ENCODE results near the gene RPL35. TPM values are rescaled to one million over a fixed set of nuclear protein-coding genes. Genes with fewer than 3 reads are reported as not detected.

The RPL35 gene
- total and polyA plus RNA-seq, 7 experiments from 2014 or later = 1,415 to 2,135 (median 1,872) TPM

DNA sequence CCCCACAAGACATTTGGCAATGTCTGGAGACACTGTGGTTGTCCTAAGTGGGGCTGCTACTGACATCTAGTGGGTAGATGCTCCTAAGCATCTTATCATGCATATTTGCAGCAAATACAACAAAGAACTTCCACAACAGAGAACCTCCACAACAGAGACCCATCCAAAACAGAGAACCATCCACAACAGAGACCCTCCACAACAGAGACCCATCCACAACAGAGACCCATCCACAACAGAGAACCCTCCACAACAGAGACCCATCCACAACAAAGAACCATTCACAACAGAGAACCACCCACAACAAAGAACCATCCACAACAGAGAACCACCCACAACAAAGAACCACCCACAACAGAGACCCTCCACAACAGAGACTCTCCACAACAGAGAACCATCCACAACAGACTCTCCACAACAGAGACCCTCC, 33.0 kb upstream of the RPL35 start:
- peak in 7 of 9 donors; percentile 68 to 80 (median 75) for DNase-seq
- Mint-ChIP-seq H3K27me3 (peaks cover 0 to 9% (median 0%) of the 10 kb centered on the region in 5 donors), H3K4me1 (peaks cover 7 to 23% (median 18%) of the 10 kb centered on the region in 7 donors), H3K27ac (peak overlapping the region; percentile 5 to 98 (median 89)), H3K4me3 (peak overlapping the region in 6 of 10 donors; percentile 1 to 88 (median 66)), H3K9me3 (peaks cover 0 to 12% (median 0%) of the 10 kb centered on the region in 11 donors), H3K36me3 (peaks cover 17 to 65% (median 41%) of the 10 kb centered on the region in 5 donors)
- Histone ChIP-seq H3K4me1 (ENCODE audit: control insufficient read depth in 2 of 2, insufficient read depth in 2 of 2, low read length in 2 of 2) (peaks cover 0 to 4% of the 10 kb centered on the region in 2 donors), H3K36me3 (ENCODE audit: control insufficient read depth in 2 of 3, insufficient read depth in 3 of 3, low read length in 3 of 3) (peaks cover 5 to 58% (median 8%) of the 10 kb centered on the region in 3 experiments), H3K27me3 (ENCODE audit: control insufficient read depth in 2 of 2, insufficient read depth in 2 of 2, low read length in 2 of 2) (no peaks in the 10 kb centered on the region), H3K27ac (ENCODE audit: low read depth, low read length) (peak overlapping the region; percentile 30), H3K9me3 (ENCODE audit: control insufficient read depth in 2 of 3, low read length in 3 of 3) (no peaks in the 10 kb centered on the region), H3K4me3 (ENCODE audit: low read length) (no peak overlapping the region)
- intact Hi-C loops (cut with micrococcal nuclease) = loop anchor here (1.0 to 2.0 kb wide), 5 partner anchors 24 to 182 kb away; partner anchors contain the start of gene WDR38 (in 2 of the 2)
- ATAC-seq = peak; percentile 87
- ChIA-PET POLR2A (interaction anchor here (0.9 kb wide), 1 partner anchor 17 kb away, joined by 4 read pairs; no protein-coding TSS in a partner anchor), CTCF (interaction anchor here (0.6 to 2.1 kb wide), 4 partner anchors 49 to 128 kb away, joined by 3 to 16 read pairs (median 4); partner anchors contain the start of gene NR6A1)

DNA sequence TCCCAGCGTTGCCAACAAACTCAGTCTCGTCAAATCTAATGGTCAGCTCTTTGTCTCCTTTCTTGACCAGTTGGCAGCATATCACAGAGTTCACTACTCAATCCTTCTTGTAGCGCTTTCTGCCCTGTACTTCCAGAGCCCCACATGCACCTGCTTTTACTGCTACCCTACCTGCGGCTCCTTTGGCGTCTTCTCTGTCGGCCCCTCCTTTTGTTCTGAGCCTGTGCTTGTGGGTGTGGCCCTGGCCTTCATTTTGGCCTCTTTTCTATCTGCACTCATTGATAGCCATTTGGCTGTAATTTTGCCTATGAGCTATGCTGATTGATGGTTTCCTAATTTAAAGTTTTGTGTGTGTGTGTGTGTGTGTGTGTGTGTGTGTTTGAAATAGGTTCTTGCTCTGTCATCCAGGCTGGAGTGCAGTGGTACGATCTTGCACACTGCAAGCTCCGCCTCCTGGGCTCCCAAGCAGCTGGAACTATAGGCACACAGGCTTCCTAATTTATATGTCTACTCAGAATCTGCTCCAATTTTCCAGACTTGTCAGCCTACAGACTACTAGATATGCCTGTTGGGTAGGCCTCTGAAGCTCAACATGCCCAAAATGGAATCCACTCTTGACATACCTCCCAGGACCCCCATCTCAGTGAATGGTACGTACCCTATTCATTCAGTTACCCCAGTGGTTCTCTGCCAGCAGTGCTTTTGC, 32.4 kb upstream of the RPL35 start:
- Histone ChIP-seq H3K9me3 (ENCODE audit: control insufficient read depth in 2 of 3, low read length in 3 of 3) (no peaks in the 10 kb centered on the region), H3K4me3 (ENCODE audit: low read length) (no peak overlapping the region), H3K27me3 (ENCODE audit: control insufficient read depth in 2 of 2, insufficient read depth in 2 of 2, low read length in 2 of 2) (no peaks in the 10 kb centered on the region), H3K36me3 (ENCODE audit: control insufficient read depth in 2 of 3, insufficient read depth in 3 of 3, low read length in 3 of 3) (peaks cover under 1 to 58% (median 7%) of the 10 kb centered on the region in 3 experiments), H3K4me1 (ENCODE audit: control insufficient read depth in 2 of 2, insufficient read depth in 2 of 2, low read length in 2 of 2) (peaks cover 0 to 4% of the 10 kb centered on the region in 2 donors), H3K27ac (ENCODE audit: low read depth, low read length) (peak overlapping the region; percentile 30)
- intact Hi-C loops (cut with micrococcal nuclease) = loop anchor here (1.0 to 2.0 kb wide), 5 partner anchors 23 to 182 kb away; partner anchors contain the start of gene WDR38 (in 2 of the 2)
- ChIA-PET CTCF (interaction anchor here (0.6 to 2.1 kb wide), 7 partner anchors 32 to 127 kb away, joined by 3 to 16 read pairs (median 3); partner anchors contain the start of genes ARPC5L, NR6A1, RPL35 and WDR38), POLR2A (interaction anchor here (0.6 to 0.9 kb wide), 2 partner anchors 16 to 39 kb away, joined by 3 to 4 read pairs; no protein-coding TSS in a partner anchor)
- no peak for DNase-seq
- peaks cover 0 to 9% (median 0%) of the 10 kb centered on the region in 5 donors for H3K27me3 Mint-ChIP-seq
- H3K27ac Mint-ChIP-seq = peak overlapping the region in 5 of 9 donors; percentile 5 to 98 (median 84)
- ATAC-seq = no peak
- peaks cover 0 to 12% (median 0%) of the 10 kb centered on the region in 11 donors for H3K9me3 Mint-ChIP-seq
- H3K4me1 Mint-ChIP-seq = peaks cover 7 to 23% (median 18%) of the 10 kb centered on the region in 7 donors
- H3K4me3 Mint-ChIP-seq = no peak overlapping the region
- H3K36me3 Mint-ChIP-seq = peaks cover 20 to 64% (median 44%) of the 10 kb centered on the region in 5 donors

DNA sequence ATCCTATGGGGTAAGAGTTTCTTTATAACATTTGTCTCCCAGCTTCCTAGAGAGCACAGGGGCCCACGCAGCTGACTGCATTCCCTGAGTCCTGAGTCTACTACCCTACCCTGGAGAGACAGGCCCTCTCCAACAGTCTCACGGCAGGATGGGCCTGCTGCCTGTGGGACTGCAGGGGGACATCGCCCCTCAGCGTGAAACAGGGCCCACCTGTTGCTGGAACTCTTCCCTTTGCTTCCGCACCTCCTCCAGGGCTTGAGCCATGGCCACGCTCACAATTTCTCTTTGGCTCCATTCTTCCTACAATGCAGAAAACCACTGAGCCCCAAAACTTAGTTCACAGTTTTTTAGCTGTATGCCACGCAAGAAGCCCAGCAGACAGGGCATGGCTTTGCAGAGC, 28.4 kb upstream of the RPL35 start:
- Mint-ChIP-seq H3K9me3 (peaks cover 0 to 6% (median 0%) of the 10 kb centered on the region in 11 donors), H3K27ac (no peak overlapping the region), H3K4me3 (no peak overlapping the region), H3K4me1 (peaks cover 7 to 15% (median 8%) of the 10 kb centered on the region in 7 donors), H3K27me3 (peaks cover 0 to 5% (median 0%) of the 10 kb centered on the region in 5 donors), H3K36me3 (peaks cover 26 to 75% (median 58%) of the 10 kb centered on the region in 5 donors)
- no peaks in the 10 kb centered on the region for H3K9me3 ChIP-seq (ENCODE audit: control insufficient read depth in 2 of 3, low read length in 3 of 3)
- H3K27ac ChIP-seq (ENCODE audit: low read depth, low read length) = no peak overlapping the region
- H3K27me3 ChIP-seq (ENCODE audit: control insufficient read depth in 2 of 2, insufficient read depth in 2 of 2, low read length in 2 of 2) = no peaks in the 10 kb centered on the region
- DNase-seq = no peak
- CTCF ChIA-PET = no interaction called here
- POLR2A ChIA-PET = no interaction called here
- H3K36me3 ChIP-seq (ENCODE audit: control insufficient read depth in 2 of 3, insufficient read depth in 3 of 3, low read length in 3 of 3) = peaks cover 0 to 74% (median 7%) of the 10 kb centered on the region in 3 experiments
- intact Hi-C loops (cut with micrococcal nuclease) = no loop called here
- peaks cover 0 to 4% of the 10 kb centered on the region in 2 donors for H3K4me1 ChIP-seq (ENCODE audit: control insufficient read depth in 2 of 2, insufficient read depth in 2 of 2, low read length in 2 of 2)
- ATAC-seq = no peak
- no peak overlapping the region for H3K4me3 ChIP-seq (ENCODE audit: low read length)

DNA sequence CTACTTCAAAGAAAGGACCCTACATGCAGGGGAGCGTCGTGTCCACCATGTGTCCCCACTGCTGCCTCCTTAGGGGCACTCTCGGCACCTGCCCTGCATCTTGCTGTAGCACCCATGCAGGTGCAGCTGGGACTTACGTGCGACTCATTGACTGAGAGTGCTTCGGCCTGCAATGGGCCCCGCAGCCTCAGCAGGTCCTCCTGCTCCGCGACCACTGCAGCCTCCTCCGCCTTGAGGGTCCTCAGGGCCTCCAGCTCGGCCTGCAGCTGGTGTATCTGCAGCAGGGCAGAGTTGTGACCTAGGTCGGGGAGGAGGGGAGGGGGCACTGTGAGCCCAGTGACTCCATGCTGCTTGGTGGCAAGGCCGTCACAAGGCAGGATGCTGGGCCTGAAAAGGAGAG, 27.2 kb upstream of the RPL35 start:
- Histone ChIP-seq H3K4me1 (ENCODE audit: control insufficient read depth in 2 of 2, insufficient read depth in 2 of 2, low read length in 2 of 2) (no peaks in the 10 kb centered on the region), H3K36me3 (ENCODE audit: control insufficient read depth in 2 of 3, insufficient read depth in 3 of 3, low read length in 3 of 3) (peaks cover 0 to 81% (median 7%) of the 10 kb centered on the region in 3 experiments), H3K4me3 (ENCODE audit: low read length) (no peak overlapping the region), H3K9me3 (ENCODE audit: control insufficient read depth in 2 of 3, low read length in 3 of 3) (no peaks in the 10 kb centered on the region), H3K27ac (ENCODE audit: low read depth, low read length) (no peak overlapping the region), H3K27me3 (ENCODE audit: control insufficient read depth in 2 of 2, insufficient read depth in 2 of 2, low read length in 2 of 2) (no peaks in the 10 kb centered on the region)
- no peak overlapping the region for H3K4me3 Mint-ChIP-seq
- DNase-seq (no peak), ATAC-seq (no peak)
- intact Hi-C loops (cut with micrococcal nuclease) = no loop called here
- H3K4me1 Mint-ChIP-seq = peaks cover 0 to 8% (median 0%) of the 10 kb centered on the region in 7 donors
- no peaks in the 10 kb centered on the region for H3K9me3 Mint-ChIP-seq
- no peak overlapping the region for H3K27ac Mint-ChIP-seq
- H3K36me3 Mint-ChIP-seq = peaks cover 21 to 78% (median 59%) of the 10 kb centered on the region in 5 donors
- ChIA-PET POLR2A (no interaction called here), CTCF (no interaction called here)
- peaks cover 0 to 5% (median 0%) of the 10 kb centered on the region in 5 donors for H3K27me3 Mint-ChIP-seq

DNA sequence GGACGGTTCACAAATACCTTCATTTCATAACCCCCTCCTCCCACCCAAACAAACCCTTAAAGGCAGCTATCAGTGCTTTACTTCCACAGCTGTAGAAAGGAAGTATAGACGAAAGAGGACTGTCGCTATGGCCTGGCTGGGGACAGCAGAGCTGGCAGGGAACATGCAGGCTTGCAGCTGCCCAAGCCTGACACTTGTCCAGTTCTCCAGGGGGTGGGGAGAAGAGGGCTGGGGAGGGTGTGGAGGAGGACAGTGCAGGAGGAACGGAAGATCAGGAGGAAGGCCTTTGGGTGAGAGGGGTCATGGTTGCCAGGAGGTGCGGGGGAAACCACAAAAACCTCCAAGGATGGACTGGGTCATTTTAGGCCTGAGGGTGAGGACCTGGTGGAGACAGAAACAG, 26.1 kb upstream of the RPL35 start:
- ATAC-seq (no peak), DNase-seq (no peak)
- H3K4me1 Mint-ChIP-seq = peaks cover 0 to 6% (median 0%) of the 10 kb centered on the region in 7 donors
- no peaks in the 10 kb centered on the region for H3K9me3 Mint-ChIP-seq
- Histone ChIP-seq H3K9me3 (ENCODE audit: control insufficient read depth in 2 of 3, low read length in 3 of 3) (no peaks in the 10 kb centered on the region), H3K4me1 (ENCODE audit: control insufficient read depth in 2 of 2, insufficient read depth in 2 of 2, low read length in 2 of 2) (no peaks in the 10 kb centered on the region), H3K27ac (ENCODE audit: low read depth, low read length) (no peak overlapping the region), H3K4me3 (ENCODE audit: low read length) (no peak overlapping the region), H3K27me3 (ENCODE audit: control insufficient read depth in 2 of 2, insufficient read depth in 2 of 2, low read length in 2 of 2) (no peaks in the 10 kb centered on the region), H3K36me3 (ENCODE audit: control insufficient read depth in 2 of 3, insufficient read depth in 3 of 3, low read length in 3 of 3) (peaks cover 0 to 74% (median 7%) of the 10 kb centered on the region in 3 experiments)
- intact Hi-C loops (cut with micrococcal nuclease) = no loop called here
- H3K27ac Mint-ChIP-seq = no peak overlapping the region
- peaks cover 0 to 5% (median 0%) of the 10 kb centered on the region in 5 donors for H3K27me3 Mint-ChIP-seq
- ChIA-PET POLR2A (no interaction called here), CTCF (no interaction called here)
- peaks cover 19 to 73% (median 51%) of the 10 kb centered on the region in 5 donors for H3K36me3 Mint-ChIP-seq
- no peak overlapping the region for H3K4me3 Mint-ChIP-seq

DNA sequence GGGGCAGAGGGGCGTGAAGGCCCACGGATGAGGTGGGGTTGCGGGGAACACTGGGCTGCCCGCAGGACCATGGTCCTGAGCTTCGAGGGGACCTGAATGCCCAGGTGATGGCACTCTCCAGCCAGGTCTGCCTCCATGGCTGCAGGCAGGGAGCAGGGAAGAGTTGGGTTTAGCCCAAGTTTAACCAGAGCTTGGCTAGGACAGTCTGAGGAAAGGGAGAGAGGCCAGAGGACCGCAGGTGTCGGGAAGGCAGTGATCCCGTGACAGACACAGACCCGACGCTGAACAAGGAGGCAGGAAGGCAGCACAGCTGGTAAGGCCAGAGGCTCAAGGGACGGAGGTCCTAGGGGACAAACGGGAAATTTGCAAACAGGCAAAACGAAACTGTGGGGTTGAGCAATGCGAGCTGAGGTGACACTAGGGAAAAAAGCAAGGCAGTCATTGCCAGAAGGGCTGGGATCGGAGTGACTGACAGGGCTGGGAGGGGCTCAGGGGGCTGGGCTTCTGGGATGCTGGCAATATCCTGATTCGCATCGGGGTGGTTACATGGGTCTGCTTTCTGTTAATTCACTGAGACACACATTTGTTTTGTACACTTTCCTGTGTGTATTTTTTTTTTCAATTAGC, 25.2 kb upstream of the RPL35 start:
- Histone ChIP-seq H3K36me3 (ENCODE audit: control insufficient read depth in 2 of 3, insufficient read depth in 3 of 3, low read length in 3 of 3) (peaks cover 0 to 83% (median 7%) of the 10 kb centered on the region in 3 experiments), H3K9me3 (ENCODE audit: control insufficient read depth in 2 of 3, low read length in 3 of 3) (no peaks in the 10 kb centered on the region), H3K4me1 (ENCODE audit: control insufficient read depth in 2 of 2, insufficient read depth in 2 of 2, low read length in 2 of 2) (no peaks in the 10 kb centered on the region), H3K4me3 (ENCODE audit: low read length) (no peak overlapping the region), H3K27ac (ENCODE audit: low read depth, low read length) (no peak overlapping the region), H3K27me3 (ENCODE audit: control insufficient read depth in 2 of 2, insufficient read depth in 2 of 2, low read length in 2 of 2) (no peaks in the 10 kb centered on the region)
- H3K4me1 Mint-ChIP-seq = peaks cover 0 to 6% (median 0%) of the 10 kb centered on the region in 7 donors
- intact Hi-C loops (cut with micrococcal nuclease) = no loop called here
- H3K36me3 Mint-ChIP-seq = peaks cover 17 to 73% (median 51%) of the 10 kb centered on the region in 5 donors
- DNase-seq = no peak
- no peak for ATAC-seq
- ChIA-PET POLR2A (no interaction called here), CTCF (interaction anchor here (1.0 kb wide), 1 partner anchor 35 kb away, joined by 3 read pairs; no protein-coding TSS in a partner anchor)
- peaks cover 0 to 5% (median 0%) of the 10 kb centered on the region in 5 donors for H3K27me3 Mint-ChIP-seq
- no peaks in the 10 kb centered on the region for H3K9me3 Mint-ChIP-seq
- no peak overlapping the region for H3K4me3 Mint-ChIP-seq
- H3K27ac Mint-ChIP-seq = no peak overlapping the region
